ENCODE results near the gene RFX5. TPM values are rescaled to one million over a fixed set of nuclear protein-coding genes. Genes with fewer than 3 reads are reported as not detected.
A peak's percentile ranks its signal among the peaks of the same experiment; 100 is the strongest.

RFX5 gene
- total and polyA plus RNA-seq, 9 of the 15 experiments (the other 6 are each of a cell fraction or from before 2014, with no cell fraction given): 3.8 to 48.2 (median 32.2) TPM

GRCh38 chr1:151347523-151348246, 633 bp upstream of the RFX5 start (continued):
- no peak for TF ChIP-seq DNMT1 (IDR thresholded peaks at IDR 0.05)
- TF ChIP-seq ZNF408 (CRISPR knock-in tag; IDR thresholded peaks at IDR 0.05; ENCODE audit: low read depth): no peak
- no peak for TF ChIP-seq ZBTB33 (CRISPR knock-in tag; IDR thresholded peaks at IDR 0.05)
- TF ChIP-seq SP2 (IDR thresholded peaks at IDR 0.05; ENCODE audit: extremely low read depth, low read depth, low read length, poor library complexity, severe bottlenecking): no peak
- no peak for TF ChIP-seq FOXK2 (conservative IDR thresholded peaks at IDR 0.05 in 1 of 2, IDR thresholded peaks at IDR 0.05 in 1 of 2; ENCODE audit: low read depth in 2 of 2)
- TF ChIP-seq GABPB1 (CRISPR knock-in tag; IDR thresholded peaks at IDR 0.05): no peak

GRCh38 chr1:151346082-151346768, 827 bp downstream of the RFX5 start:
- peak in 2 of 4 experiments; percentile 22 to 44 for DNase-seq (ENCODE audit: extremely low read depth in 1 of 4, low spot score in 3 of 4)
- ChIA-PET CTCF (ENCODE audit: low intra/inter-chr PET ratio) (no interaction called here), POLR2A (interaction anchor here (0.5 to 2.3 kb wide), 3 partner anchors 18 to 773 kb away, joined by 3 to 9 read pairs (median 3); partner anchors contain the start of gene PI4KB)
- TSS peak; percentile 80 for BruUV-seq (replicated peaks)
- no peak for FAIRE-seq
- H3K36me3 ChIP-seq (ENCODE audit: control insufficient read depth, insufficient read depth, low read length): peaks cover 33% of the 10 kb centered on the region; the same call in 2 of the 3 replicates
- H3K79me2 ChIP-seq (ENCODE audit: control insufficient read depth, insufficient read depth, low read length): peaks cover 10% of the 10 kb centered on the region
- H3K4me2 ChIP-seq (ENCODE audit: insufficient read depth, low read length): peak overlapping the region; percentile 95
- no peaks in the 10 kb centered on the region for H4K20me1 ChIP-seq (replicated peaks; ENCODE audit: control insufficient read depth, insufficient read depth, low read length)
- 59% methylated on average over 7 of the region's 7 CpGs for WGBS (ENCODE audit: insufficient coverage, low coverage, missing lambda C conversion rate)
- peaks cover 0 to 13% of the 10 kb centered on the region in 2 experiments; a peak in 3 of 5 replicates for H3K4me1 ChIP-seq (replicated peaks in 1 of 2; ENCODE audit: control insufficient read depth in 2 of 2, insufficient read depth in 2 of 2, low read length in 2 of 2)
- no peaks in the 10 kb centered on the region for H3K9me1 ChIP-seq (ENCODE audit: control insufficient read depth, insufficient read depth, low read length)
- peak overlapping the region; percentile 54 for H3K4me3 ChIP-seq
- intact Hi-C loops (cut with micrococcal nuclease) (loop anchor here (2.0 to 10.0 kb wide), 3 partner anchors 53 to 389 kb away; partner anchors contain the start of genes PSMB4 and ZNF687), in situ Hi-C loops (cut with MboI) (no loop called here)
- H3K27me3 ChIP-seq (ENCODE audit: control insufficient read depth in 2 of 2, insufficient read depth in 2 of 2, low read length in 2 of 2): no peaks in the 10 kb centered on the region
- peak overlapping the region; percentile 95 for H3K27ac ChIP-seq (ENCODE audit: extremely low read depth, low read depth, low read length)
- peak overlapping the region; percentile 81 to 83; a peak in 3 of 4 replicates for H3K9ac ChIP-seq (ENCODE audit: insufficient read depth in 1 of 2, low read depth in 2 of 2, low read length in 2 of 2)
- no peaks in the 10 kb centered on the region for H3K9me3 ChIP-seq (replicated peaks; ENCODE audit: control insufficient read depth, insufficient read depth, low read depth, low read length)
- H2AFZ ChIP-seq (ENCODE audit: low read depth, low read length): peak overlapping the region; percentile 98
- ATAC-seq: no peak
- TF ChIP-seq NFRKB (IDR thresholded peaks at IDR 0.05; ENCODE audit: low read depth) (0 out of 2 replicates have a peak, but pooled peaks have one; percentile 74), ZNF395 (CRISPR knock-in tag; IDR thresholded peaks at IDR 0.05) (peak; percentile 75; the same call in 1 of the 2 replicates), AFF4 (CRISPR knock-in tag; IDR thresholded peaks at IDR 0.05) (0 out of 2 replicates have a peak, but pooled peaks have one; percentile 61), SMAD4 (CRISPR knock-in tag; conservative IDR thresholded peaks at IDR 0.05) (0 out of 2 replicates have a peak, but pooled peaks have one; percentile 1), OTX1 (CRISPR knock-in tag; IDR thresholded peaks at IDR 0.05) (no peak)

Data from K562 (cell line).